Measurements from ENCODE around the gene BMPR2.

DNA sequence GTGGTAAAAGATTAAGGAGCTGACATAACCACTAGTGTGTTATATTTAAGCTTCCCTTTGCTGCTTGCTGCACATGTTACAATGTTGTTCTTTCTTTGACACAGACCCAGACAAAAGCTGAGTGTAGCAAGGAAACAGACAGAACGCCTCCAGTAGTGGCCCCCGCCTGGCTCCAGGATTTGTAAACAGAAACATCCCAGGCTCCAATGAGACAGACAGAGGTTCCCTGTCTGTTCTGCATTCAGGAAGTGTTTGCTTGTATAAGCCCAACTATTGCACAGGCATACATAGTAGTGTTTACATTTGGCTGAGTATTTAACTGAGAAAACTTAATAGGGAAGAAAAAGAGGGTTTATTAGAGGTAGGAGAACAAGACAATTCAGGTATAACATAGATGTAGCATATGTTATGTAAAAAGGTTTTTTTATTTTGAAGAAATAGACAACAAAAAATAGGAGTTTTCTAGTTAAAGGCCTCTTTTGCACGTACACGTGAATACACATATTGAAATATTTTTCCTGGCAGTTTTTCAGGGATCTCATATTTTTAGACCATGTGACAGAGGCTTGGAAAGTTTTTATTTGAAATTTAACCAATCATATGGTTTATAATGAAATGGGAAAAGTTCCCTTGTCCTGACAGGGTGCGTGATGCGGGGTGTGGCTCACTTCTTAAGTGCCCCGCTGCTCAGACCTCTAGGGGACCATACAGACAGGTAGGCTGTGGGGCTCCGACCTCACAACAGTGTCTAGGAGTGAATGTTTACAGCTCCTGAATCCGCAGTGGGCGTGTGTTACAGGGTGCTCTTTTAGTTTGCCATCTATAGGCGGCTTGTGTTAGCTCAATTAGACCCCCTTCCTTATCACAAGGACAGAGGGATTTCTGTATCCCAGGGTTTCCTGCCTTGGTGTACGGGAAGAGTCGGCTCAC is 118.4 kb downstream of the BMPR2 start:
- TF ChIP-seq CTCF (IDR thresholded peaks at IDR 0.05): no peak
- TF ChIP-seq POLR2A (IDR thresholded peaks at IDR 0.05): no peak

Data from sigmoid colon (tissue), 3 donors.